Upper lobe of left lung (tissue), 6 donors: Measurements from ENCODE around the gene SIK3. TPM values are rescaled to one million over a fixed set of nuclear protein-coding genes. Genes with fewer than 3 reads are reported as not detected.

Experiments
- ATAC-seq, 2 donors: fragments of 200-7000 bp; cut with Tn5 transposase; one replicate each; pipeline ENCODE4 v1.9.1; 2022; ENCODE audit warnings: mild to moderate bottlenecking in 2 of 2, moderate library complexity in 2 of 2; ENCODE audit not compliant: low FRiP score in 2 of 2
- DNase-seq, 2 donors: peaks; one replicate each; pipeline ENCODE4 v3.0.0-alpha.2; 2019 to 2020
- H3K27ac ChIP-seq, 4 donors: fragments of 200-600 bp; sonication (generic); one replicate each; pipeline ENCODE4 v1.5.1; 2016 to 2019
- H3K27me3 ChIP-seq, 4 donors: fragments of 200-600 bp; sonication (generic); one replicate each; pipeline ENCODE4 v1.5.1; 2017 to 2019
- H3K36me3 ChIP-seq, 4 donors: fragments of 200-600 bp; sonication (generic); one replicate each; pipeline ENCODE4 v1.5.1; 2016 to 2019
- H3K4me1 ChIP-seq, 4 donors: fragments of 200-600 bp; sonication (generic); one replicate each; pipeline ENCODE4 v1.5.1; 2018 to 2019
- H3K4me3 ChIP-seq, 4 donors: fragments of 200-600 bp; sonication (generic); one replicate each; pipeline ENCODE4 v1.5.1; 2017 to 2019; ENCODE audit warnings: mild to moderate bottlenecking in 2 of 4, moderate library complexity in 1 of 4
- H3K9me3 ChIP-seq, 4 donors: fragments of 200-600 bp; sonication (generic); one replicate each; pipeline ENCODE4 v1.5.1; 2018 to 2019
- EP300 ChIP-seq, 4 donors: sonication (generic); formaldehyde crosslinking; IDR thresholded peaks; one replicate each; pipeline ENCODE4 v1.5.1; 2017; ENCODE audit warnings: antibody characterized with exemption in 4 of 4, control low read depth in 2 of 4
- POLR2A ChIP-seq, 4 donors: fragments of 450-650 bp; IDR thresholded peaks; one replicate each; pipeline ENCODE4 v1.5.1; 2016 to 2017; ENCODE audit warnings: antibody characterized with exemption in 4 of 4, mild to moderate bottlenecking in 2 of 4
- POLR2AphosphoS5 ChIP-seq, 2 donors: sonication (generic); formaldehyde crosslinking; IDR thresholded peaks; one replicate each; pipeline ENCODE4 v1.5.1; 2017; ENCODE audit warnings: antibody characterized with exemption in 2 of 2
- WGBS, 2 donors: methylation state at CpG; one replicate each; pipeline ENCODE4 v1.1.5; 2017 to 2018; 5-methylcytosine and 5-hydroxymethylcytosine counted together
- total RNA-seq, 6 donors: library from RNA; depleted of rRNA in 4 of 6; stranded (reverse); fragments of >200 nt in 4 of 6; gene quantifications; one replicate each; pipeline versions ENCODE4 v1.1.0 to v1.2.1, GENCODE V29; 2016 to 2021
- TF ChIP-seq, protein P1 (sequence below), 6 experiments: fragments of 450-650 bp in 4 of 6; fragments of 200-600 bp in 2 of 6; sonication (generic) in 2 of 6; IDR thresholded peaks; one replicate each; pipeline ENCODE4 v1.5.1; 2016 to 2019; ENCODE audit warnings: antibody characterized with exemption in 6 of 6
- donor health status: DM: no; HTN: no; CAD: no; lungs with moderate emphysema.
- donor health status: DM: no; HTN: yes; CAD: no; lungs with severe emphysema.

Gene SIK3
- total RNA-seq, 6 donors from 2014 or later = 26.9 to 115 (median 43.7) TPM

DNA sequence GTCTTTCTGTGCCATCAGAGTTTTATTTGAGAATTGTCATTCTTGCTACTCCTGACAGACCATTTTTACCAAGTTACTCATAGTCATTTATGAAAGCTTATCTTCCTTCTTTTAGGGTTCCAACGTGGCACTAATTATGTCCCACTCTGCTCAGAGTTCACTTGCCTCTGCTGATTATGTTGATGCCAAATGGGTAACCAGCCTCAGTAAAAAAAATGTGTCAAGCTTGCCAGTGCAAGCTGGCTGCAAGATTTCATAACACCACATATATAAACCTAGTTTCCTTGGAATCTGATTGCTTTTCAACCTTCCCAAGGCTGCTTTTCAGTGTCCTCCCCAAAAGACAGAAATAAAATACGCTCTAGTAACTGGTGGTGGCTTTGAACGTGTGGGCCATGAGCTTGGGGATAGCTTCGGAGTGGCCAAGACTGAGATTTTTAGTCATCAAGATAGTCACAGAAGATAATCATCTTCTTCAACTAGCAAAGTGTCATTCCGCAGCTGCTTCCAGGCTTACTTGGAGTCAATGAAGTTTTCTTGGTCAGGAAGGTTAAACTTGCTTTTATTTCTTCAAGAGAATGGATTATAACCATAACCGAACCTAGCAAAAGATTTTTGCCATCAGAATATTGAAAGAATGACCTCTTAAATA is 231.3 kb downstream of the SIK3 start:
- DNase-seq (no peak), ATAC-seq (no peak)
- TF ChIP-seq, protein P1, sequence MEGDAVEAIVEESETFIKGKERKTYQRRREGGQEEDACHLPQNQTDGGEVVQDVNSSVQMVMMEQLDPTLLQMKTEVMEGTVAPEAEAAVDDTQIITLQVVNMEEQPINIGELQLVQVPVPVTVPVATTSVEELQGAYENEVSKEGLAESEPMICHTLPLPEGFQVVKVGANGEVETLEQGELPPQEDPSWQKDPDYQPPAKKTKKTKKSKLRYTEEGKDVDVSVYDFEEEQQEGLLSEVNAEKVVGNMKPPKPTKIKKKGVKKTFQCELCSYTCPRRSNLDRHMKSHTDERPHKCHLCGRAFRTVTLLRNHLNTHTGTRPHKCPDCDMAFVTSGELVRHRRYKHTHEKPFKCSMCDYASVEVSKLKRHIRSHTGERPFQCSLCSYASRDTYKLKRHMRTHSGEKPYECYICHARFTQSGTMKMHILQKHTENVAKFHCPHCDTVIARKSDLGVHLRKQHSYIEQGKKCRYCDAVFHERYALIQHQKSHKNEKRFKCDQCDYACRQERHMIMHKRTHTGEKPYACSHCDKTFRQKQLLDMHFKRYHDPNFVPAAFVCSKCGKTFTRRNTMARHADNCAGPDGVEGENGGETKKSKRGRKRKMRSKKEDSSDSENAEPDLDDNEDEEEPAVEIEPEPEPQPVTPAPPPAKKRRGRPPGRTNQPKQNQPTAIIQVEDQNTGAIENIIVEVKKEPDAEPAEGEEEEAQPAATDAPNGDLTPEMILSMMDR (IDR thresholded peaks at IDR 0.05) = no peak
- TF ChIP-seq EP300 (IDR thresholded peaks at IDR 0.05) = no peak
- TF ChIP-seq POLR2A (IDR thresholded peaks at IDR 0.05) = no peak
- no peak for TF ChIP-seq POLR2AphosphoS5 (IDR thresholded peaks at IDR 0.05)
- H3K9me3 ChIP-seq = no peaks in the 10 kb centered on the region
- H3K4me1 ChIP-seq = peaks cover 0 to 9% (median 3%) of the 10 kb centered on the region in 4 donors
- H3K4me3 ChIP-seq = no peak overlapping the region
- H3K36me3 ChIP-seq = peaks cover 7 to 98% (median 53%) of the 10 kb centered on the region in 4 donors
- WGBS, 2 donors = 89 to 91% methylated on average over 6 of the region's 6 CpGs
- no peaks in the 10 kb centered on the region for H3K27me3 ChIP-seq
- no peak overlapping the region for H3K27ac ChIP-seq

DNA sequence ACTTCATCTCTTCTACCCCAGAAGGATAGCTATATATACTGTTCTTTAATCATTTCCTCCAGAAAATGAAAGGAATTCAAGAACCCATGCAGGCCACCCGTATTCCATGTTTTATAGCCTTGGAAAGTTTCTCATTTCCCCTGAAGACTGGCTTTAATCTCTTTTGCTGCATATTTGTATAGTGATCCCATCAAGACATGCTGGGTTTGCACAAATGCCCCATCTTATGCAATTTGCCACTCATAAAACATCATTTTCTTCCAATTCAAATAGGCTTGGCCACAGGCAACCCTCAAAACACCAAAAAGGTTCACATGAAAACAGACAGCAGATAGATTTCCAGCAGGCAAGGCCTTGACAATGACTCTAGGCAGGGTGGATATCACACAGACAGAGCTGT is 232.5 kb downstream of the SIK3 start:
- ATAC-seq = no peak

DNA sequence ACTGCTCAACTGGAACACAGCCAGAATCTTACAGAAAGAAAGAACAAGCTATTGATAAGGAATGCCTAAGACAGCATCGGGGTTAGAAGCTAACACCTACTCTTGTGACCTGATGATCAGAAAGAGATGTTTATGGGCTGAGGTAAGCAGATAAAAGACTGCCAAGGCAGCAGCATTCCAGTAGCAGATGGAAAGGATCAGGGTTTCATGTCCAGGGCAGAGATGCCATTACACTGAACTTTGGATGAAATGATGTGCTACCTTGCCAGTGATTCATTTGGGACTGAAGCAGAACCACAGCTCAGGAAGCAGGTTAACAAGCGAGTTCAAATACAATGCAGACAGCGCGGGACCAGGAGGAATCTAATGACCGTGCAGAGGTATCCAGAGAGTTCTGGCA is 233.7 kb downstream of the SIK3 start:
- Histone ChIP-seq H3K27me3 (no peaks in the 10 kb centered on the region), H3K4me1 (no peaks in the 10 kb centered on the region), H3K9me3 (no peaks in the 10 kb centered on the region), H3K27ac (no peak overlapping the region), H3K4me3 (no peak overlapping the region), H3K36me3 (peaks cover 7 to 98% (median 70%) of the 10 kb centered on the region in 4 donors)
- ATAC-seq (no peak), DNase-seq (no peak)
- WGBS, 2 donors = 92 to 94% methylated on average over 5 of the region's 5 CpGs
- TF ChIP-seq POLR2AphosphoS5 (IDR thresholded peaks at IDR 0.05) (no peak), EP300 (IDR thresholded peaks at IDR 0.05) (no peak), POLR2A (IDR thresholded peaks at IDR 0.05) (no peak)
- TF ChIP-seq, protein P1 (IDR thresholded peaks at IDR 0.05) = no peak

More for the DNA sequence above, 232.5 kb downstream of the SIK3 start:
- Histone ChIP-seq H3K36me3 (peaks cover 7 to 98% (median 65%) of the 10 kb centered on the region in 4 donors), H3K4me1 (peaks cover 0 to 2% (median 0%) of the 10 kb centered on the region in 4 donors), H3K9me3 (no peaks in the 10 kb centered on the region), H3K4me3 (no peak overlapping the region), H3K27me3 (no peaks in the 10 kb centered on the region), H3K27ac (no peak overlapping the region)
- 76 to 85% methylated on average over 1 of the region's 1 CpG for WGBS, 2 donors
- TF ChIP-seq POLR2AphosphoS5 (IDR thresholded peaks at IDR 0.05) (no peak), EP300 (IDR thresholded peaks at IDR 0.05) (no peak), POLR2A (IDR thresholded peaks at IDR 0.05) (no peak)
- TF ChIP-seq, protein P1 (IDR thresholded peaks at IDR 0.05) = no peak
- DNase-seq = no peak

DNA sequence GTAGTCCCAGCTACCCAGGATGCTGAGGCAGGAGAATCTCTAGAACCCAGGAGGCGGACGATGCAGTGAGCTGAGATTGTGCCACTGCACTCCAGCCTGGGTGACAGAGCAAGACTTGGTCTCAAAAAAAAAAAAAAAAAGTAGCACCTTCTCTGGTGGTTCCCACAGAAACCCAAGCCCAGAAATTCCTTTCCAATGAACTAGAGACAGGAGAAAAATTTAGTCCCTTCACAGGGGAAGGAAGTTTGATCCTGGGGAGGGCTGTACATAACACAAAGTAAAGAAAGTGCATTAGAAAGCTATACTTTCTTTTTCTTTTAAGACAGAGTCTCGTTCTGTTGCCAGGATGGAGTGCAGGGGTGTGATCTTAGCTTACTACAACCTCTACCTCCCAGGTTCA is 235.3 kb downstream of the SIK3 start:
- no peak overlapping the region for H3K27ac ChIP-seq
- TF ChIP-seq, protein P1 (IDR thresholded peaks at IDR 0.05) = no peak
- TF ChIP-seq POLR2AphosphoS5 (IDR thresholded peaks at IDR 0.05) (no peak), POLR2A (IDR thresholded peaks at IDR 0.05) (no peak), EP300 (IDR thresholded peaks at IDR 0.05) (no peak)
- no peaks in the 10 kb centered on the region for H3K9me3 ChIP-seq
- H3K36me3 ChIP-seq = peaks cover 15 to 99% (median 80%) of the 10 kb centered on the region in 4 donors
- ATAC-seq (no peak), DNase-seq (no peak)
- 91 to 99% methylated on average over 3 of the region's 3 CpGs for WGBS, 2 donors
- no peak overlapping the region for H3K4me3 ChIP-seq
- H3K4me1 ChIP-seq = no peaks in the 10 kb centered on the region
- H3K27me3 ChIP-seq = no peaks in the 10 kb centered on the region

DNA sequence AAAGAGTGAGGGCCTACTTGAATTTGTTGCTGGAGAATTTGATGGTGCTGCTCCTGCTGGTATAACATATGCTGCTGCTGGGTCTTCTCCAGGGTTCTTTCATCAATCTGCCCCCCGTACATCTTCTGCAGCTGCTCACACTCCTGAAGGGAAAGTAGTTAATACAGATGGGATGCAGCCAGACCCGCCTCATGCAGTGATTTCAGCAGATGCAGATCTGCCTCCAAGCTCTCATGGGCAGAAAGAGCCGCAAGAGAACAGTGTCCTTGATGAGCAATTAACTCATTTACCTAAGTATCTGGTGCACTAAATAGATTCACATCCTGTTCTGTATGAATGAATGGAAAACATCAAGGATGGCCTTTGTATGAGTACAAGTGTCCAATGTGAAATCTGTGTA is 236.0 kb downstream of the SIK3 start:
- H3K27ac ChIP-seq = no peak overlapping the region
- H3K27me3 ChIP-seq = no peaks in the 10 kb centered on the region
- no peaks in the 10 kb centered on the region for H3K4me1 ChIP-seq
- H3K9me3 ChIP-seq = no peaks in the 10 kb centered on the region
- peaks cover 12 to 99% (median 80%) of the 10 kb centered on the region in 4 donors for H3K36me3 ChIP-seq
- no peak overlapping the region for H3K4me3 ChIP-seq
- no peak for ATAC-seq
- no peak for DNase-seq
- TF ChIP-seq EP300 (IDR thresholded peaks at IDR 0.05) (no peak), POLR2AphosphoS5 (IDR thresholded peaks at IDR 0.05) (no peak)
- 91 to 99% methylated on average over 3 of the region's 3 CpGs for WGBS, 2 donors
